Measurements from ENCODE around the gene KRTDAP.

GRCh38 chr19:35498984-35499527, 8.8 kb upstream of the KRTDAP start:
- no peak for TF ChIP-seq POLR2AphosphoS5 (IDR thresholded peaks at IDR 0.05; ENCODE audit: low read depth)
- TF ChIP-seq CTCF (IDR thresholded peaks at IDR 0.05; ENCODE audit: insufficient read depth, low read length), result no peak
- no peak for TF ChIP-seq GABPA (IDR thresholded peaks at IDR 0.05; ENCODE audit: low read depth)
- no peak for TF ChIP-seq REST (IDR thresholded peaks at IDR 0.05; ENCODE audit: insufficient replicate concordance, low read depth)
